H1 (cell line): Measurements from ENCODE around the gene BTC.

Experiments
- ASH2L ChIP-seq: fragments of 200-600, 300-600 bp; sonication (generic); IDR thresholded peaks from one replicate; pipeline ENCODE4 v1.7.1; 2017; ENCODE audit warnings: low read length
- CTCF ChIP-seq, 3 experiments: IDR thresholded peaks; 1 replicate in 2 of 3; 2 replicates in 1 of 3; pipeline versions ENCODE4 v1.5.1 to v1.6.1; 2011; ENCODE audit warnings: low read length in 3 of 3, mild to moderate bottlenecking in 3 of 3, inconsistent platforms in 2 of 3, low read depth in 1 of 3, moderate library complexity in 1 of 3; ENCODE audit not compliant: insufficient read depth in 1 of 3; ENCODE audit errors: control extremely low read depth in 1 of 3
- KDM1A ChIP-seq: fragments of 200-600, 300-600 bp; sonication (generic); IDR thresholded peaks from 2 replicates; pipeline ENCODE4 v1.7.1; 2016; ENCODE audit warnings: mild to moderate bottlenecking, low read length, borderline replicate concordance
- MAX ChIP-seq: IDR thresholded peaks from 2 replicates; pipeline ENCODE4 v1.6.1; 2012; ENCODE audit warnings: inconsistent platforms
- POLR2A ChIP-seq, 2 experiments: IDR thresholded peaks; 1 replicate in 1 of 2; 2 replicates in 1 of 2; pipeline ENCODE4 v1.6.1; 2011; ENCODE audit warnings: low read depth in 2 of 2, low read length in 2 of 2, mild to moderate bottlenecking in 2 of 2; ENCODE audit errors: control extremely low read depth in 1 of 2
- POLR2AphosphoS5 ChIP-seq: IDR thresholded peaks from 2 replicates; pipeline ENCODE4 v1.6.1; 2011; ENCODE audit warnings: low read depth, low read length
- TEAD4 ChIP-seq: IDR thresholded peaks from 2 replicates; pipeline ENCODE4 v1.6.1; 2012; ENCODE audit warnings: low read depth, low read length, inconsistent platforms, mixed read lengths
- USF2 ChIP-seq: IDR thresholded peaks from 2 replicates; pipeline ENCODE4 v1.6.1; 2011; ENCODE audit warnings: low read length, improper control_type of control experiment

- TF ChIP-seq CTCF (IDR thresholded peaks at IDR 0.05; ENCODE audit: control extremely low read depth in 1 of 3, insufficient read depth in 1 of 3, low read depth in 1 of 3, low read length in 3 of 3) (no peak), USF2 (no peak), MAX (no peak), TEAD4 (no peak), POLR2A (IDR thresholded peaks at IDR 0.05; ENCODE audit: control extremely low read depth in 1 of 2, low read depth in 2 of 2, low read length in 2 of 2) (no peak), POLR2AphosphoS5 (no peak), ASH2L (no peak), KDM1A (no peak)
These were observed 21.5 kb downstream of the BTC start for GRCh38 chr4:74772783-74773182.
